Neuronal stem cell (in vitro differentiated cells): ENCODE results near the gene SGMS2.

Source experiments
- DNase-seq: peaks from one replicate; pipeline ENCODE4 v3.0.0-alpha.2; 2013; ENCODE audit warnings: low spot score
- H2AFZ ChIP-seq: one replicate; pipeline ENCODE4 v1.6.1; 2013; ENCODE audit warnings: mild to moderate bottlenecking, low read length, inconsistent platforms
- H2AK5ac ChIP-seq: 2 replicates; pipeline ENCODE4 v1.6.1; 2013; ENCODE audit warnings: low read depth, mild to moderate bottlenecking, inconsistent platforms, low read length, moderate library complexity, mixed read lengths
- H2BK120ac ChIP-seq: 2 replicates; pipeline ENCODE4 v1.6.1; 2013; ENCODE audit warnings: low read depth, mild to moderate bottlenecking, inconsistent platforms, low read length, moderate library complexity, mixed read lengths
- H2BK12ac ChIP-seq: one replicate; pipeline ENCODE4 v1.6.1; 2013; ENCODE audit warnings: low read length, inconsistent platforms
- H2BK15ac ChIP-seq: 2 replicates; pipeline ENCODE4 v1.6.1; 2013; ENCODE audit warnings: mild to moderate bottlenecking, low read length, inconsistent platforms, mixed read lengths
- H2BK5ac ChIP-seq: one replicate; pipeline ENCODE4 v1.6.1; 2013; ENCODE audit warnings: inconsistent platforms, mild to moderate bottlenecking, low read length, moderate library complexity
- H3K14ac ChIP-seq: one replicate; pipeline ENCODE4 v1.6.1; 2013; ENCODE audit warnings: low read length, inconsistent platforms
- H3K18ac ChIP-seq: 2 replicates; pipeline ENCODE4 v1.6.1; 2013; ENCODE audit warnings: low read length, inconsistent platforms
- H3K23ac ChIP-seq: 2 replicates; pipeline ENCODE4 v1.6.1; 2013; ENCODE audit warnings: low read depth, mild to moderate bottlenecking, mixed read lengths, low read length, inconsistent platforms; ENCODE audit not compliant: poor library complexity
- H3K27ac ChIP-seq: replicated peaks from 3 replicates; pipeline ENCODE4 v1.5.1; 2013; ENCODE audit warnings: low read length, inconsistent platforms
- H3K27me3 ChIP-seq, 3 experiments: 2 replicates each; pipeline ENCODE4 v1.6.1; 2013; ENCODE audit warnings: low read length in 3 of 3, mild to moderate bottlenecking in 2 of 3, inconsistent platforms in 1 of 3, low read depth in 1 of 3, mixed read lengths in 1 of 3, moderate library complexity in 1 of 3; ENCODE audit not compliant: control insufficient read depth in 3 of 3, insufficient read depth in 3 of 3
- H3K36me3 ChIP-seq, 2 donors: replicated peaks in 1 of 2; 2 replicates each; pipeline ENCODE4 v1.6.1; 2013; ENCODE audit warnings: low read length in 2 of 2; ENCODE audit not compliant: control insufficient read depth in 2 of 2, insufficient read depth in 2 of 2
- H3K4ac ChIP-seq: 2 replicates; pipeline ENCODE4 v1.6.1; 2013; ENCODE audit warnings: inconsistent platforms, mild to moderate bottlenecking, low read length, moderate library complexity
- H3K4me1 ChIP-seq, 2 donors: 1 replicate in 1 of 2; 2 replicates in 1 of 2; pipeline ENCODE4 v1.6.1; 2013; ENCODE audit warnings: low read length in 2 of 2, low read depth in 1 of 2; ENCODE audit not compliant: control insufficient read depth in 2 of 2, insufficient read depth in 1 of 2
- H3K4me2 ChIP-seq: one replicate; pipeline ENCODE4 v1.6.1; 2013; ENCODE audit warnings: mild to moderate bottlenecking, low read length, inconsistent platforms; ENCODE audit not compliant: insufficient read depth, poor library complexity, severe bottlenecking
- H3K4me3 ChIP-seq, 2 donors: 2 replicates each; pipeline ENCODE4 v1.5.1; 2013; ENCODE audit warnings: low read length in 2 of 2, mild to moderate bottlenecking in 2 of 2, inconsistent platforms in 1 of 2, moderate library complexity in 1 of 2
- H3K79me1 ChIP-seq: one replicate; pipeline ENCODE4 v1.6.1; 2013; ENCODE audit warnings: low read depth, mild to moderate bottlenecking, inconsistent platforms, low read length, moderate library complexity
- H3K9ac ChIP-seq: one replicate; pipeline ENCODE4 v1.6.1; 2013; ENCODE audit warnings: mild to moderate bottlenecking, low read depth, low read length, inconsistent platforms; ENCODE audit not compliant: poor library complexity
- H3K9me3 ChIP-seq, 2 donors: replicated peaks in 1 of 2; 2 replicates each; pipeline versions ENCODE3 to v1.6.1; 2013; ENCODE audit warnings: low read length in 2 of 2, mild to moderate bottlenecking in 2 of 2, inconsistent platforms in 1 of 2, low read depth in 1 of 2, mixed read lengths in 1 of 2, moderate library complexity in 1 of 2; ENCODE audit not compliant: control insufficient read depth in 2 of 2, insufficient read depth in 1 of 2
- H4K8ac ChIP-seq: one replicate; pipeline ENCODE4 v1.6.1; 2013; ENCODE audit warnings: low read depth, mild to moderate bottlenecking, inconsistent platforms, low read length, moderate library complexity
- H4K91ac ChIP-seq: one replicate; pipeline ENCODE4 v1.6.1; 2013; ENCODE audit warnings: low read length, low read depth, mild to moderate bottlenecking, inconsistent platforms; ENCODE audit not compliant: poor library complexity
- WGBS, 2 donors: extraction: QIAGEN DNeasy Blood & Tissue Kit; methylation state at CpG; one replicate each; pipeline ENCODE4 v1.1.7; 2013; ENCODE audit warnings: missing lambda C conversion rate in 2 of 2, mixed read lengths in 1 of 2; ENCODE audit not compliant: insufficient read length in 2 of 2, insufficient replicate concordance in 1 of 2; ENCODE audit errors: extremely low coverage in 2 of 2; 5-methylcytosine and 5-hydroxymethylcytosine counted together

The SGMS2 gene

GRCh38 chr4:107800706-107801105 lies 24.0 kb upstream of the SGMS2 start:
- Histone ChIP-seq H3K4me3 (no peak overlapping the region), H2BK5ac (no peak overlapping the region), H2BK120ac (no peak overlapping the region), H3K23ac (no peak overlapping the region), H3K9me3 (no peaks in the 10 kb centered on the region), H2AFZ (no peak overlapping the region), H3K27me3 (no peaks in the 10 kb centered on the region), H3K4me1 (no peaks in the 10 kb centered on the region), H3K9ac (no peak overlapping the region), H2BK15ac (no peak overlapping the region), H3K14ac (no peak overlapping the region), H2BK12ac (no peak overlapping the region), H4K8ac (no peak overlapping the region), H2AK5ac (no peak overlapping the region), H3K27ac (no peak overlapping the region), H3K4ac (no peak overlapping the region), H3K4me2 (no peak overlapping the region), H4K91ac (no peak overlapping the region), H3K79me1 (no peaks in the 10 kb centered on the region), H3K36me3 (no peaks in the 10 kb centered on the region), H3K18ac (no peak overlapping the region)
- no CpG with 5 or more reads among the region's 1 CpG for WGBS, 2 donors
- no peak for DNase-seq

DNA sequence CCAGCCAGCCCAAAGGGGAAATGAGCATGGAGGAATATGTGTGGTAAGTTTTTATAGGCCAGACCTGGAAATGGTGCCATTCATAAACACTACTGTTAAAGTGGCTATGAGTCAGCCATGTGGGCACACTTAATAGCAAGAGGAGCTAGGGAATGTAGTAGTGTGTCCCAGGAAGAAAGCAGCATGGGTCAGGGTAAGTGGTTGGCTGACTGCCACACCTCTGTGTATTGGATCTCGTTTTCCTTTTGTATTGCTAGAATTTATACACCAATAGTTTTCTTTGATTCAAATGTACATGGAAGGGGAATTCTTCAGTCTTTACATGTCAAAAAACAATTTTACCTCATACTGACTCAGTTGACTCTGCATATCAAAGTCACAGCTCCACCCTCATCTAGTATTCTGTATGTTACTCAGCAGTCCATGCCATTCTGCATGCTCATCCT lies 22.9 kb upstream of the SGMS2 start:
- Histone ChIP-seq H3K18ac (no peak overlapping the region), H4K91ac (no peak overlapping the region), H2AFZ (no peak overlapping the region), H4K8ac (no peak overlapping the region), H3K4me1 (no peaks in the 10 kb centered on the region), H2AK5ac (no peak overlapping the region), H3K4me3 (no peak overlapping the region), H3K9ac (no peak overlapping the region), H3K79me1 (no peaks in the 10 kb centered on the region), H2BK5ac (no peak overlapping the region), H3K4me2 (no peak overlapping the region), H2BK15ac (no peak overlapping the region), H3K14ac (no peak overlapping the region), H3K9me3 (no peaks in the 10 kb centered on the region), H3K4ac (no peak overlapping the region), H3K36me3 (no peaks in the 10 kb centered on the region), H3K27me3 (no peaks in the 10 kb centered on the region), H2BK12ac (no peak overlapping the region), H3K27ac (no peak overlapping the region), H3K23ac (no peak overlapping the region), H2BK120ac (no peak overlapping the region)
- no peak for DNase-seq
- no CpG with 5 or more reads among the region's 1 CpG for WGBS, 2 donors

DNA sequence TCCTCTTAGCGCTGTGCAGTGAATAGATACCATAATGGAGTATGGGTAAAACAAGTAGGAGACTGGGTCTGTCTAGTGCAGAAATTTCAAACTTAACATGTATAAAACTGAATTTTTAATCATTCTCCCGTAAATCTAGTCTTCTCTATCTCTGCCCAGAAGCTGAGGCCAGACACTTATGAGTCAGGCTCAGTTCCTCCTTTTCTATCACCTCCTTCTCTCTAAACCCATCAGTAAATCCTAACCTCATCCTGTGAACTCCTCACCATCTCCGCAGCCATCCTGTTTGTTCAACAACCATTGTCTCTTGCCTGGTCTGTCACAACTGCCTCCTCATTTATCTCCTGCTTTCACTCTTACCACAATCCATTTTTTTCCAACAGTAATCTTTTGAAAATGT lies 19.8 kb upstream of the SGMS2 start:
- H2AK5ac ChIP-seq: no peak overlapping the region
- no peak overlapping the region for H2BK12ac ChIP-seq
- H2BK120ac ChIP-seq: no peak overlapping the region
- no peaks in the 10 kb centered on the region for H3K27me3 ChIP-seq
- H2AFZ ChIP-seq: no peak overlapping the region
- H2BK15ac ChIP-seq: no peak overlapping the region
- no peaks in the 10 kb centered on the region for H3K9me3 ChIP-seq
- no peak overlapping the region for H3K4me2 ChIP-seq
- no peak overlapping the region for H3K4me3 ChIP-seq
- no peak overlapping the region for H3K14ac ChIP-seq
- no peak overlapping the region for H4K8ac ChIP-seq
- no peak overlapping the region for H3K27ac ChIP-seq
- WGBS, 2 donors: no CpG with 5 or more reads among the region's 3 CpGs
- no peak overlapping the region for H3K4ac ChIP-seq
- H4K91ac ChIP-seq: no peak overlapping the region
- no peaks in the 10 kb centered on the region for H3K79me1 ChIP-seq
- no peaks in the 10 kb centered on the region for H3K4me1 ChIP-seq
- no peak overlapping the region for H3K9ac ChIP-seq
- no peak for DNase-seq
- H2BK5ac ChIP-seq: no peak overlapping the region
- no peaks in the 10 kb centered on the region for H3K36me3 ChIP-seq
- H3K23ac ChIP-seq: no peak overlapping the region
- H3K18ac ChIP-seq: no peak overlapping the region

DNA sequence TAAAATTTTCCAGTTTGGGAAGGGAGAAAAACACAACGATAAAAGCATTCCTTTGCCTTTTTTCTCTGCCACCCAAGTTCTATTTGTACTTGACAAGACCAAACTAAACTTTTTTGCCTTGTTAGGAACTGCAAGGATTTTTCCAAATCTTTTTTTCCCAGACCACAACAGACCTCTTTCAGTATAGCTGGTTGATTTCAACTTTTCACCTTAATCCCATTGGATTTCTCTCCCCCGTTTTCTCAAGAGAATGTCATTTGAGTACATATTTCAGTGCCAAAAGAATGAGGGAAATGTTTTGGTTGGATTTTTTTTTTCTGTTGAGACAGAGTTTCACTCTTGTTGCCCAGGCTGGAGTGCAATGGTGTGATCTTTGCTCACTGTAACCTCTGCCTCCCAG lies 18.5 kb upstream of the SGMS2 start:
- no peak overlapping the region for H3K4me2 ChIP-seq
- no peak overlapping the region for H2BK120ac ChIP-seq
- no peak overlapping the region for H2AK5ac ChIP-seq
- no CpG with 5 or more reads among the region's 2 CpGs for WGBS, 2 donors
- no peak overlapping the region for H3K4me3 ChIP-seq
- no peak overlapping the region for H2BK5ac ChIP-seq
- peaks cover 0 to 2% (median 0%) of the 10 kb centered on the region in 3 experiments for H3K27me3 ChIP-seq
- DNase-seq: no peak
- H3K27ac ChIP-seq: no peak overlapping the region
- H4K8ac ChIP-seq: no peak overlapping the region
- no peak overlapping the region for H3K14ac ChIP-seq
- H3K36me3 ChIP-seq: no peaks in the 10 kb centered on the region
- no peak overlapping the region for H3K9ac ChIP-seq
- H2AFZ ChIP-seq: no peak overlapping the region
- no peaks in the 10 kb centered on the region for H3K4me1 ChIP-seq
- no peak overlapping the region for H4K91ac ChIP-seq
- H2BK12ac ChIP-seq: no peak overlapping the region
- no peak overlapping the region for H2BK15ac ChIP-seq
- no peak overlapping the region for H3K18ac ChIP-seq
- H3K9me3 ChIP-seq: no peaks in the 10 kb centered on the region
- no peak overlapping the region for H3K4ac ChIP-seq
- H3K23ac ChIP-seq: no peak overlapping the region
- no peaks in the 10 kb centered on the region for H3K79me1 ChIP-seq
